ENCODE data around the gene MAN2A1.
"Not testable (repeated sequence)": the region's sequence is repeated elsewhere in the genome, so short reads cannot be mapped to it uniquely, and the experiment has no call there.

MAN2A1 gene

GRCh38 chr5:109756543-109757185 is 66.9 kb downstream of the MAN2A1 start:
- DNase-seq (ENCODE audit: low spot score): no peak

- no peak for DNase-seq (ENCODE audit: low spot score)
Measured at GRCh38 chr5:109757490-109757889, 67.8 kb downstream of the MAN2A1 start.

- no peak for DNase-seq (ENCODE audit: low spot score)
Measured at GRCh38 chr5:109759306-109759705, 69.6 kb downstream of the MAN2A1 start.

GRCh38 chr5:109760130-109760529 is 70.4 kb downstream of the MAN2A1 start:
- not testable (repeated sequence) for DNase-seq (ENCODE audit: low spot score)

- DNase-seq (ENCODE audit: low spot score): no peak
Measured at GRCh38 chr5:109762821-109763220, 73.1 kb downstream of the MAN2A1 start.

GRCh38 chr5:109767184-109767995 is 77.7 kb downstream of the MAN2A1 start:
- DNase-seq (ENCODE audit: low spot score): no peak

- no peak for DNase-seq (ENCODE audit: low spot score)
Measured at GRCh38 chr5:109767997-109768396, 78.3 kb downstream of the MAN2A1 start.

GRCh38 chr5:109769597-109770291 is 80.0 kb downstream of the MAN2A1 start:
- no peak for DNase-seq (ENCODE audit: low spot score)

GRCh38 chr5:109775130-109775529 is 85.4 kb downstream of the MAN2A1 start:
- no peak for DNase-seq (ENCODE audit: low spot score)

GRCh38 chr5:109779036-109779735 is 89.5 kb downstream of the MAN2A1 start:
- DNase-seq (ENCODE audit: low spot score): no peak

GRCh38 chr5:109784687-109785086 is 95.0 kb downstream of the MAN2A1 start:
- no peak for DNase-seq (ENCODE audit: low spot score)

GRCh38 chr5:109786206-109786855 is 96.6 kb downstream of the MAN2A1 start:
- DNase-seq (ENCODE audit: low spot score): no peak

GRCh38 chr5:109788596-109788995 is 98.9 kb downstream of the MAN2A1 start:
- DNase-seq (ENCODE audit: low spot score): no peak

- DNase-seq (ENCODE audit: low spot score): no peak
Measured at GRCh38 chr5:109792613-109793012, 102.9 kb downstream of the MAN2A1 start.

- DNase-seq (ENCODE audit: low spot score): no peak
Measured at GRCh38 chr5:109803854-109804253, 114.1 kb downstream of the MAN2A1 start.

GRCh38 chr5:109805472-109805871 is 115.7 kb downstream of the MAN2A1 start:
- DNase-seq (ENCODE audit: low spot score): no peak

- no peak for DNase-seq (ENCODE audit: low spot score)
Measured at GRCh38 chr5:109805883-109806282, 116.2 kb downstream of the MAN2A1 start.

- DNase-seq (ENCODE audit: low spot score): no peak
Measured at GRCh38 chr5:109812698-109813097, 123.0 kb downstream of the MAN2A1 start.

- DNase-seq (ENCODE audit: low spot score): no peak
Measured at GRCh38 chr5:109816732-109817131, 127.0 kb downstream of the MAN2A1 start.

- DNase-seq (ENCODE audit: low spot score): no peak
Measured at GRCh38 chr5:109819878-109820277, 130.2 kb downstream of the MAN2A1 start.

GRCh38 chr5:109823597-109823996 is 133.9 kb downstream of the MAN2A1 start:
- no peak for DNase-seq (ENCODE audit: low spot score)

- no peak for DNase-seq (ENCODE audit: low spot score)
Measured at GRCh38 chr5:109825450-109825849, 135.7 kb downstream of the MAN2A1 start.
